Fibroblast of villous mesenchyme (primary cell): Measurements from ENCODE around the gene MACROH2A1. TPM values are rescaled to one million over a fixed set of nuclear protein-coding genes. Genes with fewer than 3 reads are reported as not detected.

Experiments used
- DNase-seq: peaks from one replicate; pipeline ENCODE4 v3.0.0-alpha.2; 2010; ENCODE audit warnings: low read depth
- H3K4me3 ChIP-seq: 2 replicates; pipeline ENCODE4 v1.5.1; 2011; ENCODE audit warnings: low read depth, mild to moderate bottlenecking, low read length
- total RNA-seq: library from RNA; depleted of rRNA; stranded (reverse); fragments of >200 nt; gene quantifications from 2 replicates; pipeline ENCODE4 v1.2.3, GENCODE V29; 2012
- TF ChIP-seq, protein P1 (sequence below): IDR thresholded peaks from 2 replicates; pipeline ENCODE4 v1.5.1; 2012; ENCODE audit warnings: low read depth, mild to moderate bottlenecking, low read length; ENCODE audit not compliant: insufficient read depth

Gene MACROH2A1
- total RNA-seq, 1 donor = 161 TPM

DNA sequence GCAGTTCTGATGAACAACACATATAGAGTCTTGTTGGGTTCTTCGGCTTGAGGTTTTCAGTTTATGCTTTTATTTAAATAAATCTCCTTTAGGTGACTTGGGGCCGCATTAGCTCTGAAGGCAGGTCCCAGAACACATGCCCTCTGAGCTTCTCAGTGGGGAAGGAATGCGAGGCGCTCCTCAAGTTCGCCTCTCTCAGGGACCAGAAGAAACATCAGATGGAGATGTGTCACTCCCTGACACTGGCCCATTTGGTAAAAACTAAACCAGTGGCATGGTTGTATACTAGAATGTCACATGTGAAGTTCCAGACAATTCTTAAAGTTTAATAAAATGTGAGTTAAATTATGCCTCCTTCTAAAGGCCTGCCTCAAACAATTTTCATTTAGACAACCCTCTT, 1.9 kb downstream of the MACROH2A1 start:
- no peak for DNase-seq
- TF ChIP-seq, protein P1, sequence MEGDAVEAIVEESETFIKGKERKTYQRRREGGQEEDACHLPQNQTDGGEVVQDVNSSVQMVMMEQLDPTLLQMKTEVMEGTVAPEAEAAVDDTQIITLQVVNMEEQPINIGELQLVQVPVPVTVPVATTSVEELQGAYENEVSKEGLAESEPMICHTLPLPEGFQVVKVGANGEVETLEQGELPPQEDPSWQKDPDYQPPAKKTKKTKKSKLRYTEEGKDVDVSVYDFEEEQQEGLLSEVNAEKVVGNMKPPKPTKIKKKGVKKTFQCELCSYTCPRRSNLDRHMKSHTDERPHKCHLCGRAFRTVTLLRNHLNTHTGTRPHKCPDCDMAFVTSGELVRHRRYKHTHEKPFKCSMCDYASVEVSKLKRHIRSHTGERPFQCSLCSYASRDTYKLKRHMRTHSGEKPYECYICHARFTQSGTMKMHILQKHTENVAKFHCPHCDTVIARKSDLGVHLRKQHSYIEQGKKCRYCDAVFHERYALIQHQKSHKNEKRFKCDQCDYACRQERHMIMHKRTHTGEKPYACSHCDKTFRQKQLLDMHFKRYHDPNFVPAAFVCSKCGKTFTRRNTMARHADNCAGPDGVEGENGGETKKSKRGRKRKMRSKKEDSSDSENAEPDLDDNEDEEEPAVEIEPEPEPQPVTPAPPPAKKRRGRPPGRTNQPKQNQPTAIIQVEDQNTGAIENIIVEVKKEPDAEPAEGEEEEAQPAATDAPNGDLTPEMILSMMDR = no peak
- H3K4me3 ChIP-seq = no peak overlapping the region

DNA sequence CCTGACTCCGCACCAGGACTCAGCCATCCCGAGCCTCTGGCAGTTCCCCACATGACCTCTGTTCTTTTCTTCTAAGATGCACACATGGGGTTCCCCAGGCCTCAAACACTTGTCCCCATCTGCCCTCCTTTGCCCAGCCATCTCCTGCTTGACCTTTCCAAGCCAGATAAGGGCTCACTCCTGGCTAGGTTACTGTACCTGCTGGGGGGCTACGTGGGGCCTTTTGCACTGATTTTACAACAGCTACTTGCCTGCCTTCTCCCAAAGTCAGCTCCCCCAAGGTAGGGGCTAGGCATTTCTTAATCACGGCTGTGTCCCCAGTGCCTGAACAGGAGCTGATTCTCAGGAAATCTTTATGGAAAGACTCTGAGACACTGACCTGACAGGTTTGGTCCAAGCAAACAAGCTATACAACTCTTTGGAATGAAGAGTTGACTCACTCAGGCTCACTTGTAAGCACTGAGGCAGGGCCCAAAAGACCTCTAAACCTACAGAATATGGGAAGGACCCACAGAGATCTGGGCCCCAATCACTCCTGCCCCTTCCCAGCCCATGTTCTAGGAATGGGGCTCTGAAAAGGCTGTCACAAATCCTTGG, 2.5 kb downstream of the MACROH2A1 start:
- H3K4me3 ChIP-seq = no peak overlapping the region
- TF ChIP-seq, protein P1 = no peak

DNA sequence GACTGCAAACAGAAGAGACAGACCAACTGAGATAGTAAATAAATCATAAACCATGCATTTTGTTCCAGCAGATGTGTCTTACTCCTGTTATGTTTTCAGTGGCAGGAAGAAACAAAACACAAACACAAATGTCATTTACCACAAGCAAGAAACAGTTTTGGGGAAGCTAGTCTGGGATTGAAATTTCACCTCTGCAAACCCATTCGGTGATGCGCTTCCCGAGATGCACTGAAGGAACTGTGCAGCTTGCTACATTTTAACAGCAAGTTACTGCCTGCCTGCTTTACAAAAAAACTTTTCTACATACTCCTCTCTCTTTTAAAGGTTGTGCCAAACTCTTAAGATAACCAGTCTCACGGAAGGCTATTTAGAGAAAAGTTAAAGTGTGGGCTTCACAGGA, 3.2 kb downstream of the MACROH2A1 start:
- H3K4me3 ChIP-seq = no peak overlapping the region
- TF ChIP-seq, protein P1 = no peak
- DNase-seq = no peak

More for the DNA sequence above, 2.5 kb downstream of the MACROH2A1 start:
- DNase-seq = no peak

DNA sequence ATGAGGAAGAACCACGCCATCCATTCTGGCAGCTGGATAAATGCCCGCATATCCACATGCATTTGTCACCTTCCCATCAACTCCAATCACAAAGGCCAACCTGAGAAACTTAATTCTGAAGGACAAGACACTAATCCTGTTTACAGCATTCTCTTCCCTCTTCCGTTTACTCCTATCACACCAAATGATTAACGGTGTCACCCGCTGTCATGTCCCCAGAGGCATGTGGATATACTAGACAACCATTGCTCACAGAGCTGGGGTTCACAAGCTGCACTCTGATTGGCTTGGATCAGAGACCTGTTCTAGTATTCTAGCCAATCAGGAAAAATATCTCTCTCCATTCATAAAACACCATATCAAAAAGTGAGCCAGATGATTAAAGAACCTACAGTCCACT, 3.6 kb downstream of the MACROH2A1 start:
- no peak overlapping the region for H3K4me3 ChIP-seq
- TF ChIP-seq, protein P1 = no peak
- no peak for DNase-seq

DNA sequence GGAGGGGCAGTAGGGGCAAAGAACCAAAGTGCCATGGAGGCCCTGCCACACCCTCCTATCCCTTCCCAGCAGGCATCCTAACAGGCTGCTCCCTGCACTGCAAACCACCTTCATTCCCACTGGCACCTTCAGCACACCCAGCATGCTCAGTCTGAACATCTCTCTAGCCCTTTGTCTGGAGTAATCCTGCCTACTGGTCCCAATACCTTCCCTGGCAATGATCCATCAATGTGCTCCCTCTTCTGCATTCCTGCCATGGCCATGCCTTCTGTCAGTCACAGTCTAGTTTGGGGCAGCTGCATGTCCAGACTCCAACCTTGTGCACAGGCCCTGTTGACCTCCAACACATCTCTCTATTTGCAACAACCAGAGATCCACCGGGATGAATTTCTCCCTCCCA, 4.9 kb downstream of the MACROH2A1 start:
- TF ChIP-seq, protein P1 = no peak
- no peak for DNase-seq
- no peak overlapping the region for H3K4me3 ChIP-seq

DNA sequence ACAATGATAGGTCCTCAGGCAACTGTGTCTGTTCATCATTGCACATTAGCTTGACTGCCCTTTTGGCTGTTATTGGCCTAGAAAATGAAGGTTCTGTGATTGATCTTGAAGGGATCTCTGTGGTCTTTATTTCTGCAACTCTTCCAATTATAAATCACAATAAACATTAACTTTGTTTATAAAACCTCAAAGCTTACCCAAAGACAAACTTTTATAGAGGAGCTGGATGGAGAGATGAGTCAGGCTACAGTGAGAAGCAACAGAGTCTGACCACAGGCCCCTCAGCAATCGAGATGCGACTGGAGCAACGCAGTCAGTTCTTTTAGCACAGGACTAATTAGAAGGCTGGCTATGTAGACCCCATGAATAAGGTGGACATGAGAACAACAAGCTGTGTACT, 5.3 kb downstream of the MACROH2A1 start:
- TF ChIP-seq, protein P1 = no peak
- DNase-seq = peak; percentile 83
- H3K4me3 ChIP-seq = no peak overlapping the region

DNA sequence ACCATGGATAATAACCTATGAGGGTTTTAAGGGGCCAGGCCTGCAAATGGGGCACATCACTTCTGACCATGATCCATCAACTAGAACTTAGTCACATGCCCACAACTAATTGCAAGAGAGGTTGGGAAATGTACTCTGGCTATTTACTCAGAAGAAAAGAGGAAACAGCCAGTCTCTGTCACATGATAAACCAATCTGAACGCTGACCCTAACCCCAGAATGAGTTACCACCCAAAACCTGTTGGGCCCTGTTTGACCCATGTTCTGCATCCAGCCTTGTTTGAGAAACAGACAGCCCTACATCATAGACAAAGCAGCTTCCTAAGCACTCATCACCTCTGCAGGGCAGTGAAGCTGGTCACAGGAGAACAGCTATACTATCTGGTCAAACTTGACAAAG, 5.8 kb downstream of the MACROH2A1 start:
- TF ChIP-seq, protein P1 = no peak
- no peak overlapping the region for H3K4me3 ChIP-seq
- DNase-seq = no peak
